ENCODE results near the gene NSUN7. TPM values are rescaled to one million over a fixed set of nuclear protein-coding genes. Genes with fewer than 3 reads are reported as not detected.
A peak's percentile ranks its signal among the peaks of the same experiment; 100 is the strongest.

Gene NSUN7
- total RNA-seq, 1 donor from 2014 or later, result 5.0 TPM

DNA sequence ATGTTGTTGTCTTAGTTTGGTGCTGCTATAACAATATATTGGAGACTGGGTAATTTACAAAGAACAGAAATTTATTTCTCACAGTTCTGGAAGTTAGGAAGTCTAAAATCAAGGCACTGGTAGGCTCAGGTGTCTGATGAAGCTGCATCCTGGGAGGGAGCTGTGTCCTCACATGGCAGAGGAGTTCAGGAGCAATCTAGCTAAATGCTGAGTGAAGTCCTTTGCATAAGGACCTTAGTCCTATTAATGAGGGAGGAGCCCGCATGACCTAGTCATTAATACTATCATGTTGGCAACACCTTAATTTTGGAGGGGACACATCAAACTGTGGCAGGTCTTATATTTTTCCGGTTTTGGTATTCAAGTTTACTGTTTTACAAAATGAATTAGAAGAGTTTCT lies 36.0 kb upstream of the NSUN7 start:
- H3K4me3 ChIP-seq, result no peak overlapping the region
- no peak for DNase-seq (ENCODE audit: low spot score in 2 of 2)
- H3K27me3 ChIP-seq, result no peaks in the 10 kb centered on the region
- TF ChIP-seq, protein P1, sequence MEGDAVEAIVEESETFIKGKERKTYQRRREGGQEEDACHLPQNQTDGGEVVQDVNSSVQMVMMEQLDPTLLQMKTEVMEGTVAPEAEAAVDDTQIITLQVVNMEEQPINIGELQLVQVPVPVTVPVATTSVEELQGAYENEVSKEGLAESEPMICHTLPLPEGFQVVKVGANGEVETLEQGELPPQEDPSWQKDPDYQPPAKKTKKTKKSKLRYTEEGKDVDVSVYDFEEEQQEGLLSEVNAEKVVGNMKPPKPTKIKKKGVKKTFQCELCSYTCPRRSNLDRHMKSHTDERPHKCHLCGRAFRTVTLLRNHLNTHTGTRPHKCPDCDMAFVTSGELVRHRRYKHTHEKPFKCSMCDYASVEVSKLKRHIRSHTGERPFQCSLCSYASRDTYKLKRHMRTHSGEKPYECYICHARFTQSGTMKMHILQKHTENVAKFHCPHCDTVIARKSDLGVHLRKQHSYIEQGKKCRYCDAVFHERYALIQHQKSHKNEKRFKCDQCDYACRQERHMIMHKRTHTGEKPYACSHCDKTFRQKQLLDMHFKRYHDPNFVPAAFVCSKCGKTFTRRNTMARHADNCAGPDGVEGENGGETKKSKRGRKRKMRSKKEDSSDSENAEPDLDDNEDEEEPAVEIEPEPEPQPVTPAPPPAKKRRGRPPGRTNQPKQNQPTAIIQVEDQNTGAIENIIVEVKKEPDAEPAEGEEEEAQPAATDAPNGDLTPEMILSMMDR (IDR thresholded peaks at IDR 0.05), result no peak
- H3K4me1 ChIP-seq, result no peaks in the 10 kb centered on the region
- no peaks in the 10 kb centered on the region for H3K36me3 ChIP-seq
- intact Hi-C loops (cut with DNase I), result no loop called here
- no peaks in the 10 kb centered on the region for H3K9me3 ChIP-seq
- H3K27ac ChIP-seq, result no peak overlapping the region

DNA sequence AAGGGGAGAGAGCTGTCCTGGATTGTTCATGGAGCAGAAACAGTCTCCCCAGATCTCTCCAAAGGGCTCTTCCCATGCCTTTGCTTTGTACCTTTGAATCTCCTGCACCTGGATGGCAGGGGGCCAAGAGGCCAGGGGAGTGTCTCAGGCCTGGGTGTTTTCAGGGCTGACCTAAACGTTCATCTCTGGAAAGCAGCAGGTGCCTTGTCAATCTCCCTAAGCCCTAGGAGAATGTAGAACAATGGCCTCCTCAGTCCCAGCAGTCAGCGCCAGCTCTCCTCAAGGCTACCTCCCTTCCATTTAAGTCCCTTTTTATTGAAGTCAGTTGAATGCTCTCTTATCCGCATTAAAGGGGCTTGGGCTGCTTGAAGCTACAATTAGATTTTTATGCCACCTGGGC lies 31.2 kb upstream of the NSUN7 start:
- no peaks in the 10 kb centered on the region for H3K4me1 ChIP-seq
- no peak overlapping the region for H3K27ac ChIP-seq
- DNase-seq (ENCODE audit: low spot score in 2 of 2), result no peak
- H3K27me3 ChIP-seq, result no peaks in the 10 kb centered on the region
- TF ChIP-seq, protein P1 (IDR thresholded peaks at IDR 0.05), result no peak
- intact Hi-C loops (cut with DNase I), result no loop called here
- H3K9me3 ChIP-seq, result no peaks in the 10 kb centered on the region
- no peak overlapping the region for H3K4me3 ChIP-seq
- H3K36me3 ChIP-seq, result no peaks in the 10 kb centered on the region

DNA sequence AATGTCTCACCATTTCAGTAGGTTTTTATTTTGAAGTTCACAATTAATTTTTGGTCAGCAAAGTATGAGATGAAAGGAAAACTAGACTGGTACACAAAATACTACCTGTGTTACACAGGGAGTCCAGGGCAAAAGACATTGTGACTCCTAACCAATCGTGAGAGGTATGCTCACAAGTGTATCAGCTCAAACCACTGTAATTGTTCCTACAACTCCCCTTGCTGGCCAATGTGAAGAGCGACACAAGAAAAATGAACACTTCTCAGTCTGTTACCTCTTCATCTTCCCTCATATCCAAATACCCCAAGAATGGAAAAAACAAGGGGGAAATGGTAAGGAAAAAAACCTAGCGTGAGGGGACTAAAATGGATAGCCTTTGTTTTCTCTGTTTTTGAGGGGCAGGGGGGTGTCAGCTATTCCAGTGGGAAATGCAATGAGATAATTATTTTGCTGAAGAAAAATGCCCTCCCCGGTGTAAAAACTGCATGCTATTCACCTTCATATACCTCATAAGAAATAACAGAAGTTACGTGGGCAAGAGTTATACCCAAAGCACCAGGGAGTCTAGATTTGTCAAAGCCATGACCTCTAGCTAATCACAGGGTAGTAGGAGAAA lies 30.6 kb upstream of the NSUN7 start:
- Histone ChIP-seq H3K4me3 (no peak overlapping the region), H3K4me1 (no peaks in the 10 kb centered on the region), H3K9me3 (no peaks in the 10 kb centered on the region), H3K27me3 (no peaks in the 10 kb centered on the region), H3K36me3 (no peaks in the 10 kb centered on the region), H3K27ac (no peak overlapping the region)
- intact Hi-C loops (cut with DNase I), result no loop called here
- no peak for DNase-seq (ENCODE audit: low spot score in 2 of 2)
- TF ChIP-seq, protein P1 (IDR thresholded peaks at IDR 0.05), result peak in 1 of 3 experiments; percentile 19

DNA sequence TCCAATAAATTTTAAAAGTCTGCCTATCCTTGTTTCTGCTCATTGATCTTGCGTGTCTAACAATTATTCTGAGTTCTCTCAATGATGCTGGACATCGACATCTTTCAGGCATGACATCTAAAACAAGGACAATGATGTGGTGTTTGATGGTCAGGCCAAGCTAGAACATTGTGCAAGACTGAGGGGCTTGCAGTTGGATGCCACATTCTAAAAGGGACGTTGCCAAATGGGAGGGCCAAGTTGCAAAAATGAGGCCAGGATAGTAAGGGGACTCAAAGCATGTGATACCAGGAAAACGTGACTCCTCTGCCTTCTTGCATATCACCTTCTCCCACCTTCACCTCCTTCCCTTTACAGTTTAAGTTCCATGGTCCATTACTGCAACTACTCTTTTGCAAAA lies 29.4 kb upstream of the NSUN7 start:
- intact Hi-C loops (cut with DNase I), result no loop called here
- DNase-seq (ENCODE audit: low spot score in 2 of 2), result no peak
- TF ChIP-seq, protein P1 (IDR thresholded peaks at IDR 0.05), result no peak
- Histone ChIP-seq H3K36me3 (no peaks in the 10 kb centered on the region), H3K4me1 (no peaks in the 10 kb centered on the region), H3K27ac (no peak overlapping the region), H3K27me3 (no peaks in the 10 kb centered on the region), H3K4me3 (no peak overlapping the region), H3K9me3 (no peaks in the 10 kb centered on the region)

- Histone ChIP-seq H3K27ac (no peak overlapping the region), H3K4me1 (no peaks in the 10 kb centered on the region), H3K36me3 (no peaks in the 10 kb centered on the region), H3K4me3 (no peak overlapping the region), H3K9me3 (no peaks in the 10 kb centered on the region), H3K27me3 (no peaks in the 10 kb centered on the region)
- TF ChIP-seq, protein P1 (IDR thresholded peaks at IDR 0.05), result no peak
- intact Hi-C loops (cut with DNase I), result no loop called here
- DNase-seq (ENCODE audit: low spot score in 2 of 2), result no peak
Measured at GRCh38 chr4:40720916-40721315, 28.8 kb upstream of the NSUN7 start.

- intact Hi-C loops (cut with DNase I), result no loop called here
- H3K4me3 ChIP-seq, result no peak overlapping the region
- H3K27ac ChIP-seq, result no peak overlapping the region
- H3K9me3 ChIP-seq, result no peaks in the 10 kb centered on the region
- TF ChIP-seq, protein P1 (IDR thresholded peaks at IDR 0.05), result no peak
- no peaks in the 10 kb centered on the region for H3K36me3 ChIP-seq
- no peaks in the 10 kb centered on the region for H3K4me1 ChIP-seq
- no peaks in the 10 kb centered on the region for H3K27me3 ChIP-seq
- no peak for DNase-seq (ENCODE audit: low spot score in 2 of 2)
Measured at GRCh38 chr4:40721730-40722171, 28.0 kb upstream of the NSUN7 start.

Data from ascending aorta (tissue), 2 donors.